ENCODE results near the gene AMACR.

DNA sequence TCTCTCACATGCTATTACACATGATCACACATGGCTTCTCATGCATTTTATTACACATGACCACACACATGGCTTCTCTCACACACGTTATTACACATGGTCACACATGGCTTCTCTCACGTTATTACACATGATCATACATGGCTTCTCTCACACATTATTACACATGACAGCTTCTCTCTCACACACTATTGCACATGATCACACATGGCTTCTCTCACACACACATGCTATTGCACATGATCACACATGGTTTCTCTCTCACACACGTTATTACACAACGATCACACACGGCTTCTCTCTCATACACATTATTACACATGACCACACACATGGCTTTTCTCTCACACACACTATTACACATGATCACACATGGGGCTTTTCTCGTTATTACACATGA, 22.4 kb downstream of the AMACR start:
- TF ChIP-seq, protein P1, sequence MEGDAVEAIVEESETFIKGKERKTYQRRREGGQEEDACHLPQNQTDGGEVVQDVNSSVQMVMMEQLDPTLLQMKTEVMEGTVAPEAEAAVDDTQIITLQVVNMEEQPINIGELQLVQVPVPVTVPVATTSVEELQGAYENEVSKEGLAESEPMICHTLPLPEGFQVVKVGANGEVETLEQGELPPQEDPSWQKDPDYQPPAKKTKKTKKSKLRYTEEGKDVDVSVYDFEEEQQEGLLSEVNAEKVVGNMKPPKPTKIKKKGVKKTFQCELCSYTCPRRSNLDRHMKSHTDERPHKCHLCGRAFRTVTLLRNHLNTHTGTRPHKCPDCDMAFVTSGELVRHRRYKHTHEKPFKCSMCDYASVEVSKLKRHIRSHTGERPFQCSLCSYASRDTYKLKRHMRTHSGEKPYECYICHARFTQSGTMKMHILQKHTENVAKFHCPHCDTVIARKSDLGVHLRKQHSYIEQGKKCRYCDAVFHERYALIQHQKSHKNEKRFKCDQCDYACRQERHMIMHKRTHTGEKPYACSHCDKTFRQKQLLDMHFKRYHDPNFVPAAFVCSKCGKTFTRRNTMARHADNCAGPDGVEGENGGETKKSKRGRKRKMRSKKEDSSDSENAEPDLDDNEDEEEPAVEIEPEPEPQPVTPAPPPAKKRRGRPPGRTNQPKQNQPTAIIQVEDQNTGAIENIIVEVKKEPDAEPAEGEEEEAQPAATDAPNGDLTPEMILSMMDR (IDR thresholded peaks at IDR 0.05; ENCODE audit: extremely low read depth in 1 of 2, insufficient read depth in 1 of 2, low read depth in 1 of 2, low read length in 2 of 2) = no peak
- TF ChIP-seq POLR2A (IDR thresholded peaks at IDR 0.05; ENCODE audit: low read depth, low read length) (no peak), EZH2 (IDR thresholded peaks at IDR 0.05; ENCODE audit: borderline replicate concordance, low read depth, low read length, severe bottlenecking) (no peak)
